GM12874 (cell line): ENCODE data around the gene CBFA2T3.

Experiments used
- TF ChIP-seq, protein P1 (sequence below): IDR thresholded peaks from 2 replicates; pipeline ENCODE4 v1.5.1; 2011; ENCODE audit warnings: low read depth, mild to moderate bottlenecking, control low read depth, low read length, moderate library complexity; ENCODE audit not compliant: insufficient read depth

The CBFA2T3 gene

DNA sequence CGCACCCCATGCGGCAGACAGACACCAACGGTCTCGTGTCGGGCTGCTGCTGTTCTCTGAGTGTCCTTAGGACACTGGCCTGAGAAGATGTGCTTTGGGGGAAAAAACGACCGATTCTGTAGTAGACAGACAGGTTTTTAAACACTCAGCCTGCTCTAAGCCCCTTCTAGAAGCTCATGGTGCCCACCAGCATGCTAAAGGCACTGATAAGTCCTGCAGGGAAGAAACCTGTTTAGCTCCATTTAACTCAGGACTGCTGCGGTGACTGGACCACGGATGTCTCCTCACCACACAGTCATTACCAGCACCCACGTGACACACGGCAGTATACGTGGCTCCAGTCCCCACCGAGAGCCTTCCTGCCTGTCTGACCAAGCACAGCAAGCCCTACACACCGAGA lies 146.2 kb downstream of the CBFA2T3 start:
- TF ChIP-seq, protein P1, sequence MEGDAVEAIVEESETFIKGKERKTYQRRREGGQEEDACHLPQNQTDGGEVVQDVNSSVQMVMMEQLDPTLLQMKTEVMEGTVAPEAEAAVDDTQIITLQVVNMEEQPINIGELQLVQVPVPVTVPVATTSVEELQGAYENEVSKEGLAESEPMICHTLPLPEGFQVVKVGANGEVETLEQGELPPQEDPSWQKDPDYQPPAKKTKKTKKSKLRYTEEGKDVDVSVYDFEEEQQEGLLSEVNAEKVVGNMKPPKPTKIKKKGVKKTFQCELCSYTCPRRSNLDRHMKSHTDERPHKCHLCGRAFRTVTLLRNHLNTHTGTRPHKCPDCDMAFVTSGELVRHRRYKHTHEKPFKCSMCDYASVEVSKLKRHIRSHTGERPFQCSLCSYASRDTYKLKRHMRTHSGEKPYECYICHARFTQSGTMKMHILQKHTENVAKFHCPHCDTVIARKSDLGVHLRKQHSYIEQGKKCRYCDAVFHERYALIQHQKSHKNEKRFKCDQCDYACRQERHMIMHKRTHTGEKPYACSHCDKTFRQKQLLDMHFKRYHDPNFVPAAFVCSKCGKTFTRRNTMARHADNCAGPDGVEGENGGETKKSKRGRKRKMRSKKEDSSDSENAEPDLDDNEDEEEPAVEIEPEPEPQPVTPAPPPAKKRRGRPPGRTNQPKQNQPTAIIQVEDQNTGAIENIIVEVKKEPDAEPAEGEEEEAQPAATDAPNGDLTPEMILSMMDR: no peak

DNA sequence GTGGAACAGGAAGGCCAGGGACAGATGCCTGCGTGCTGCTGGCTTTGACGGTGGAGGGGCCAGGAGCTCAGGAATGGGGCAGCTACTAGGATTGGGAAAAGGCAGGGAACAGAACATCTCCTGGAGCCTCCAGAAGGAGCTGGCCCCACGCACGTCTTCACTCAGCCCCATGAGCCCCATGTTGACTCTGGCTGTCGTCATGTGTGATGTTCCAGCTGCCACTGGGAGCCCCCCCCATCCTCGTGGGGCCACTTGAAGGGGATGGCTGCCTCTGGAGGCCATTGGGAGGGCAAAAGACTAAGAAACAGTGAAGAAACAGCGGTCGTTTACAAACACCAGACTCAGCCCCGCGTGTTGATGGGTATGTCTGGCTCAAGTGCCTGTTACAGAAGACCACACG lies 146.7 kb downstream of the CBFA2T3 start:
- TF ChIP-seq, protein P1: no peak

DNA sequence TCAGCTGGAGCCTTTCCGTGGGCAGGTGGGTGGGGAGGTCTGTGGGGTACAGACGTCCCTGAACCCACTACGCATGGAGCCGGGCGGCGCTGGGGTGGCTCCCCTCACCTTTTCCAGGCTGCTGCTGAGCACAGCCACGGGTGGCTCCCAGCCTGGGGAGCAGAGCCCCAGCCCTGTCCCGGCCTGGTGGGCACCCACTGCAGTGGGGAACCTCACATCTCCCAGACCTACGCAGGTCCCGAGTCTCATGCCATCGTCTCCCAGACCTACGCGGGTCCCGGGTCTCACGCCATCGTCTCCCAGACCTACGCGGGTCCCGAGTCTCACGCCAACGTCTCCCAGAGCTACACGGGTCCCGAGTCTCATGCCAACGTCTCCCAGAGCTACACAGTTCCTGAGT lies 148.3 kb downstream of the CBFA2T3 start:
- TF ChIP-seq, protein P1: no peak

DNA sequence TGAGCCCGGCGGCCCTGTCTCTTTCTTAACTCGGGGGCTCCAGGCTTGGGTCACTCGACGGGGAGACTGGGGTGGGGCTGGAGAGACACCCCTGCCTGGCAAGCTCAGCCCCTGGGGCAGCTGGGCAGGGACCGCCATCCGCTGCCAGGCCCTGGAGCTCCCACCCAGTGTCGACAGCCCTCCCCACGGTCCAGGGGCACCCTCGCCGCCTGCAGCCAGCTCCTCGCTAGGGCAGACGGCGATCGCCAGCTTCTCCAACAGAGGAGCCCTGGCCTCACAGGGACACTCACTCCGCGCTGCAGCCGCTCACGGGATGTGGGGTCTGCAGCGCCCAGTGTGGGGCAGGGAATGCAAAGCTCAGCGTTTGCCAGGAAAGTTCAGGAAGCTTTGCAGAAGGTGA lies 149.3 kb downstream of the CBFA2T3 start:
- TF ChIP-seq, protein P1: no peak

DNA sequence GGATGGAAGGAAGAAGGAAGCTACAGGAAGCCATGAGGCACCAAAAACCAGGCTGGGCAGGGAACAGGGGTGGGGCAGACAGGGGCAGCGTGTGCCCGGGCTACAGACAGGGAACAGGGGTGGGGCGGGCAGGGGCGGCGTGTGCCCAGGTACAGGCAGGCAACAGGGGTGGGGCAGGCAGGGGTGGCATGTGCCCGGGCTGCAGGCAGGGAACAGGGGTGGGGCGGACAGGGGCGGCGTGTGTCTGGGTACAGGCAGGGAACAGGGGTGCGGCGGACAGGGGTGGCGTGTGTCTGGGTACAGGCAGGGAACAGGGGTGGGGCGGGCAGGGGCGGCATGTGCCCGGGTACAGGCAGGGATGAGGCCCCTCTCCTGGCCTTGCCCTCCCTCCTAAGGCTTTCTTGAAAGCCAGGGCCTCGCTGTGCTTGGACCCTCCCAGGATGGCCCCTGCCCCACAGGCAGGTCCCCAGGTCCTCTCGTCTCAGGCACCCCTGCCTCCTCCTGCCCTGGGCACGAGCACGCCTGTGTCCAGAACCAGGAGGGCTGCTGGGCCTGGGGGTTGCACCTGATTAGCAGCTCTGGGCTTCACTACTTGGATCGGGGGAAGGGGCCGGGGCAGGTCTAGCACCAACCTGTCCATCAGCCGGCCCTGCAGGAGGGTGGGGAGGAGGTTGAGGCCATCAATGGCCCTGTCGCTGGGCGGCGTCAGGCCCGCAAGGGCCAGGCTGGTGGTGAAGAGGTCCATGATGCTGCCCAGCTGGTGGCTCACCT lies 150.8 kb downstream of the CBFA2T3 start:
- TF ChIP-seq, protein P1: no peak

DNA sequence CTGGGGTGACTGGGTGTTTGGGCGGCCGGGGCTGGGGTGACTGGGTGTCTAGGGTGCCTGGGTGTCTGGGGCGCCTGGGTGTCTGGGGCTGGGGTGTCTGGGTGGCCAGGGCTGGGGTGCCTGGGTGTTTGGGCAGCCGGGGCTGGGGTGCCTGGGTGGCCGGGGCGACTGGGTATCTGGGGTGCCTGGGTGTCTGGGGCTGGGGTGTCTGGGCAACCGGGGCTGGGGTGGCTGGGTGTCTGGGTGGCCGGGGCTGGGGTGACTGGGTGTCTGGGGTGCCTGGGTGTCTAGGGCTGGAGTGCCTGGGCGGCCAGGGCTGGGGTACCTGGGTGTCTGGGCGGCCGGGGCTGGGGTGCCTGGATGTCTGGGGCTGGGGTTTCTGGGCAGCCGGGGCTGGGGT lies 151.9 kb downstream of the CBFA2T3 start:
- TF ChIP-seq, protein P1: no peak
